Neural progenitor cell (in vitro differentiated cells): ENCODE measurements around the gene CYP1A1.

ENCODE experiments used
- EZH2 ChIP-seq: fragments of 200-600 bp; sonication (generic); IDR thresholded peaks from 2 replicates; pipeline ENCODE4 v1.6.1; 2017; ENCODE audit warnings: antibody characterized with exemption, mild to moderate bottlenecking, moderate library complexity
- EZH2phosphoT487 ChIP-seq: fragments of 200-600 bp; sonication (generic); IDR thresholded peaks from 2 replicates; pipeline ENCODE4 v1.6.1; 2017; ENCODE audit warnings: antibody characterized with exemption
- TF ChIP-seq, protein P1 (sequence below): fragments of 200-600 bp; sonication (generic); IDR thresholded peaks from 2 replicates; pipeline ENCODE4 v1.5.1; 2017; ENCODE audit warnings: antibody characterized with exemption, mild to moderate bottlenecking

DNA sequence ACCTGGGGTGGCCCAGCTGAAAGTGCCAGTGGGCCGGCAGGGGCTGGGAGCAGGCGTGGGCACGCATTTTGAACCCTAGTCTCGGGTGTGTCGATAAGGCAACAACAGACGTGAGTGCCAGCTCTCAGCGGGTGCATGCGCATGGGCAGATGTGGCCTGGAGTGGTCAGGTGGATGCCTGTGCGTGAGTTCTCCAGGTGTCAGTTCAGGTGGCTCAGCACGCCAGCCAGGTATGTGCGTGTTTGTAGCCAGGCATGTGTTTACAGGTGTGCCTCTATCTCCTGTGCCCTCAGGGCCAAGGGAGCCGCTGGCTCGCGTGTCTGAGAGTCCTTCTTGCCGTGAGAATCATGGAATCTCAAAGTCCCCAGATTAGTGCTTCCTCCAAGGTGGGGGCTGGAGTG, 38.1 kb upstream of the CYP1A1 start:
- TF ChIP-seq, protein P1, sequence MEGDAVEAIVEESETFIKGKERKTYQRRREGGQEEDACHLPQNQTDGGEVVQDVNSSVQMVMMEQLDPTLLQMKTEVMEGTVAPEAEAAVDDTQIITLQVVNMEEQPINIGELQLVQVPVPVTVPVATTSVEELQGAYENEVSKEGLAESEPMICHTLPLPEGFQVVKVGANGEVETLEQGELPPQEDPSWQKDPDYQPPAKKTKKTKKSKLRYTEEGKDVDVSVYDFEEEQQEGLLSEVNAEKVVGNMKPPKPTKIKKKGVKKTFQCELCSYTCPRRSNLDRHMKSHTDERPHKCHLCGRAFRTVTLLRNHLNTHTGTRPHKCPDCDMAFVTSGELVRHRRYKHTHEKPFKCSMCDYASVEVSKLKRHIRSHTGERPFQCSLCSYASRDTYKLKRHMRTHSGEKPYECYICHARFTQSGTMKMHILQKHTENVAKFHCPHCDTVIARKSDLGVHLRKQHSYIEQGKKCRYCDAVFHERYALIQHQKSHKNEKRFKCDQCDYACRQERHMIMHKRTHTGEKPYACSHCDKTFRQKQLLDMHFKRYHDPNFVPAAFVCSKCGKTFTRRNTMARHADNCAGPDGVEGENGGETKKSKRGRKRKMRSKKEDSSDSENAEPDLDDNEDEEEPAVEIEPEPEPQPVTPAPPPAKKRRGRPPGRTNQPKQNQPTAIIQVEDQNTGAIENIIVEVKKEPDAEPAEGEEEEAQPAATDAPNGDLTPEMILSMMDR: no peak
- TF ChIP-seq EZH2phosphoT487 (no peak), EZH2 (no peak)
